ENCODE measurements around the gene GNG11.

Gene GNG11

GRCh38 chr7:93948106-93948505 lies 26.6 kb downstream of the GNG11 start:
- no peak for DNase-seq (ENCODE audit: low read depth)
- H3K4me3 ChIP-seq (ENCODE audit: low read depth, low read length) = no peak overlapping the region
- in situ Hi-C loops (cut with HindIII; ENCODE audit: low sequenced_read_pairs) = no loop called here
- TF ChIP-seq CTCF (IDR thresholded peaks at IDR 0.05; ENCODE audit: low read depth, low read length, missing control alignments) = no peak

GRCh38 chr7:93948873-93949272 lies 27.3 kb downstream of the GNG11 start:
- in situ Hi-C loops (cut with HindIII; ENCODE audit: low sequenced_read_pairs) = no loop called here
- no peak overlapping the region for H3K4me3 ChIP-seq (ENCODE audit: low read depth, low read length)
- no peak for TF ChIP-seq CTCF (IDR thresholded peaks at IDR 0.05; ENCODE audit: low read depth, low read length, missing control alignments)

GRCh38 chr7:93949423-93949822 lies 27.9 kb downstream of the GNG11 start:
- no peak overlapping the region for H3K4me3 ChIP-seq (ENCODE audit: low read depth, low read length)
- TF ChIP-seq CTCF (IDR thresholded peaks at IDR 0.05; ENCODE audit: low read depth, low read length, missing control alignments) = no peak
- in situ Hi-C loops (cut with HindIII; ENCODE audit: low sequenced_read_pairs) = no loop called here
- peak; percentile 52 for DNase-seq (ENCODE audit: low read depth)

More at GRCh38 chr7:93948873-93949272, 27.3 kb downstream of the GNG11 start:
- no peak for DNase-seq (ENCODE audit: low read depth)

GRCh38 chr7:93955304-93955703 lies 33.8 kb downstream of the GNG11 start:
- no peak overlapping the region for H3K4me3 ChIP-seq (ENCODE audit: low read depth, low read length)
- no peak for TF ChIP-seq CTCF (IDR thresholded peaks at IDR 0.05; ENCODE audit: low read depth, low read length, missing control alignments)
- in situ Hi-C loops (cut with HindIII; ENCODE audit: low sequenced_read_pairs) = no loop called here
- no peak for DNase-seq (ENCODE audit: low read depth)

- in situ Hi-C loops (cut with HindIII; ENCODE audit: low sequenced_read_pairs) = no loop called here
- no peak for DNase-seq (ENCODE audit: low read depth)
- no peak for TF ChIP-seq CTCF (IDR thresholded peaks at IDR 0.05; ENCODE audit: low read depth, low read length, missing control alignments)
Observed at GRCh38 chr7:93957767-93958166, 36.2 kb downstream of the GNG11 start.

GRCh38 chr7:93958216-93958615 lies 36.7 kb downstream of the GNG11 start:
- no peak for DNase-seq (ENCODE audit: low read depth)
- no peak overlapping the region for H3K4me3 ChIP-seq (ENCODE audit: low read depth, low read length)
- TF ChIP-seq CTCF (IDR thresholded peaks at IDR 0.05; ENCODE audit: low read depth, low read length, missing control alignments) = no peak
- in situ Hi-C loops (cut with HindIII; ENCODE audit: low sequenced_read_pairs) = no loop called here

More at GRCh38 chr7:93957767-93958166, 36.2 kb downstream of the GNG11 start:
- no peak overlapping the region for H3K4me3 ChIP-seq (ENCODE audit: low read depth, low read length)

GRCh38 chr7:93958651-93959050 lies 37.1 kb downstream of the GNG11 start:
- DNase-seq (ENCODE audit: low read depth) = no peak
- TF ChIP-seq CTCF (IDR thresholded peaks at IDR 0.05; ENCODE audit: low read depth, low read length, missing control alignments) = no peak
- in situ Hi-C loops (cut with HindIII; ENCODE audit: low sequenced_read_pairs) = no loop called here

More at GRCh38 chr7:93958651-93959050, 37.1 kb downstream of the GNG11 start:
- H3K4me3 ChIP-seq (ENCODE audit: low read depth, low read length) = no peak overlapping the region
